ENCODE data around the gene RAPGEF5.

Gene RAPGEF5

GRCh38 chr7:22216309-22216708 lies 140.6 kb downstream of the RAPGEF5 start:
- Mint-ChIP-seq H3K27ac (no peak overlapping the region), H3K4me1 (ENCODE audit: low read depth) (no peaks in the 10 kb centered on the region), H3K4me3 (no peak overlapping the region), H3K27me3 (ENCODE audit: low read depth) (peaks cover 53% of the 10 kb centered on the region), H3K9me3 (no peaks in the 10 kb centered on the region), H3K36me3 (ENCODE audit: low read depth) (no peaks in the 10 kb centered on the region)
- DNase-seq (ENCODE audit: low spot score): no peak

GRCh38 chr7:22214000-22214399 lies 143.0 kb downstream of the RAPGEF5 start:
- H3K9me3 Mint-ChIP-seq: no peaks in the 10 kb centered on the region
- H3K36me3 Mint-ChIP-seq (ENCODE audit: low read depth): no peaks in the 10 kb centered on the region
- H3K27ac Mint-ChIP-seq: no peak overlapping the region
- H3K4me1 Mint-ChIP-seq (ENCODE audit: low read depth): no peaks in the 10 kb centered on the region
- DNase-seq (ENCODE audit: low spot score): no peak
- peaks cover 63% of the 10 kb centered on the region for H3K27me3 Mint-ChIP-seq (ENCODE audit: low read depth)
- H3K4me3 Mint-ChIP-seq: no peak overlapping the region

- no peaks in the 10 kb centered on the region for H3K36me3 Mint-ChIP-seq (ENCODE audit: low read depth)
- H3K9me3 Mint-ChIP-seq: no peaks in the 10 kb centered on the region
- no peaks in the 10 kb centered on the region for H3K4me1 Mint-ChIP-seq (ENCODE audit: low read depth)
- H3K27me3 Mint-ChIP-seq (ENCODE audit: low read depth): peaks cover 65% of the 10 kb centered on the region
- no peak for DNase-seq (ENCODE audit: low spot score)
- H3K4me3 Mint-ChIP-seq: no peak overlapping the region
- no peak overlapping the region for H3K27ac Mint-ChIP-seq
Observed at GRCh38 chr7:22213081-22213480, 143.9 kb downstream of the RAPGEF5 start.

- H3K4me3 Mint-ChIP-seq: no peak overlapping the region
- no peaks in the 10 kb centered on the region for H3K4me1 Mint-ChIP-seq (ENCODE audit: low read depth)
- H3K9me3 Mint-ChIP-seq: no peaks in the 10 kb centered on the region
- no peaks in the 10 kb centered on the region for H3K36me3 Mint-ChIP-seq (ENCODE audit: low read depth)
- peaks cover 54% of the 10 kb centered on the region for H3K27me3 Mint-ChIP-seq (ENCODE audit: low read depth)
- no peak for DNase-seq (ENCODE audit: low spot score)
- H3K27ac Mint-ChIP-seq: no peak overlapping the region
Observed at GRCh38 chr7:22210967-22211366, 146.0 kb downstream of the RAPGEF5 start.

- Mint-ChIP-seq H3K4me3 (no peak overlapping the region), H3K27me3 (ENCODE audit: low read depth) (peaks cover 51% of the 10 kb centered on the region)
Observed at GRCh38 chr7:22210355-22210754, 146.6 kb downstream of the RAPGEF5 start.

GRCh38 chr7:22208799-22209198 lies 148.2 kb downstream of the RAPGEF5 start:
- DNase-seq (ENCODE audit: low spot score): no peak
- Mint-ChIP-seq H3K9me3 (no peaks in the 10 kb centered on the region), H3K27ac (no peak overlapping the region), H3K36me3 (ENCODE audit: low read depth) (no peaks in the 10 kb centered on the region), H3K4me3 (no peak overlapping the region), H3K27me3 (ENCODE audit: low read depth) (peaks cover 46% of the 10 kb centered on the region), H3K4me1 (ENCODE audit: low read depth) (no peaks in the 10 kb centered on the region)

More at GRCh38 chr7:22210355-22210754, 146.6 kb downstream of the RAPGEF5 start:
- no peak overlapping the region for H3K27ac Mint-ChIP-seq
- no peaks in the 10 kb centered on the region for H3K4me1 Mint-ChIP-seq (ENCODE audit: low read depth)
- no peaks in the 10 kb centered on the region for H3K36me3 Mint-ChIP-seq (ENCODE audit: low read depth)
- no peaks in the 10 kb centered on the region for H3K9me3 Mint-ChIP-seq
- DNase-seq (ENCODE audit: low spot score): no peak

GRCh38 chr7:22207724-22208225 lies 149.2 kb downstream of the RAPGEF5 start:
- Mint-ChIP-seq H3K4me1 (ENCODE audit: low read depth) (no peaks in the 10 kb centered on the region), H3K27ac (no peak overlapping the region), H3K9me3 (no peaks in the 10 kb centered on the region), H3K27me3 (ENCODE audit: low read depth) (peaks cover 42% of the 10 kb centered on the region), H3K4me3 (no peak overlapping the region), H3K36me3 (ENCODE audit: low read depth) (no peaks in the 10 kb centered on the region)
- DNase-seq (ENCODE audit: low spot score): no peak

GRCh38 chr7:22205631-22206030 lies 151.3 kb downstream of the RAPGEF5 start:
- Mint-ChIP-seq H3K9me3 (no peaks in the 10 kb centered on the region), H3K27ac (no peak overlapping the region), H3K4me3 (no peak overlapping the region), H3K27me3 (ENCODE audit: low read depth) (peaks cover 34% of the 10 kb centered on the region), H3K36me3 (ENCODE audit: low read depth) (no peaks in the 10 kb centered on the region), H3K4me1 (ENCODE audit: low read depth) (no peaks in the 10 kb centered on the region)
- DNase-seq (ENCODE audit: low spot score): no peak

GRCh38 chr7:22204312-22204711 lies 152.6 kb downstream of the RAPGEF5 start:
- no peaks in the 10 kb centered on the region for H3K36me3 Mint-ChIP-seq (ENCODE audit: low read depth)
- H3K27me3 Mint-ChIP-seq (ENCODE audit: low read depth): peaks cover 24% of the 10 kb centered on the region
- no peak overlapping the region for H3K27ac Mint-ChIP-seq
- DNase-seq (ENCODE audit: low spot score): no peak
- H3K4me3 Mint-ChIP-seq: no peak overlapping the region
- no peaks in the 10 kb centered on the region for H3K4me1 Mint-ChIP-seq (ENCODE audit: low read depth)
- no peaks in the 10 kb centered on the region for H3K9me3 Mint-ChIP-seq

- no peaks in the 10 kb centered on the region for H3K9me3 Mint-ChIP-seq
- no peaks in the 10 kb centered on the region for H3K4me1 Mint-ChIP-seq (ENCODE audit: low read depth)
- H3K4me3 Mint-ChIP-seq: no peak overlapping the region
- no peak for DNase-seq (ENCODE audit: low spot score)
- H3K27me3 Mint-ChIP-seq (ENCODE audit: low read depth): peaks cover 14% of the 10 kb centered on the region
- no peaks in the 10 kb centered on the region for H3K36me3 Mint-ChIP-seq (ENCODE audit: low read depth)
- no peak overlapping the region for H3K27ac Mint-ChIP-seq
Observed at GRCh38 chr7:22202141-22202540, 154.8 kb downstream of the RAPGEF5 start.

GRCh38 chr7:22201186-22201880 lies 155.6 kb downstream of the RAPGEF5 start:
- Mint-ChIP-seq H3K27ac (no peak overlapping the region), H3K27me3 (ENCODE audit: low read depth) (peaks cover 14% of the 10 kb centered on the region), H3K4me1 (ENCODE audit: low read depth) (no peaks in the 10 kb centered on the region), H3K4me3 (no peak overlapping the region), H3K9me3 (no peaks in the 10 kb centered on the region), H3K36me3 (ENCODE audit: low read depth) (no peaks in the 10 kb centered on the region)
- no peak for DNase-seq (ENCODE audit: low spot score)

- Mint-ChIP-seq H3K4me3 (no peak overlapping the region), H3K27ac (no peak overlapping the region), H3K9me3 (no peaks in the 10 kb centered on the region), H3K27me3 (ENCODE audit: low read depth) (peaks cover 16% of the 10 kb centered on the region), H3K4me1 (ENCODE audit: low read depth) (no peaks in the 10 kb centered on the region), H3K36me3 (ENCODE audit: low read depth) (no peaks in the 10 kb centered on the region)
- DNase-seq (ENCODE audit: low spot score): no peak
Observed at GRCh38 chr7:22200777-22201176, 156.2 kb downstream of the RAPGEF5 start.

- no peaks in the 10 kb centered on the region for H3K36me3 Mint-ChIP-seq (ENCODE audit: low read depth)
- H3K4me1 Mint-ChIP-seq (ENCODE audit: low read depth): no peaks in the 10 kb centered on the region
- no peak overlapping the region for H3K27ac Mint-ChIP-seq
- no peaks in the 10 kb centered on the region for H3K9me3 Mint-ChIP-seq
- no peak for DNase-seq (ENCODE audit: low spot score)
- no peak overlapping the region for H3K4me3 Mint-ChIP-seq
- H3K27me3 Mint-ChIP-seq (ENCODE audit: low read depth): peaks cover 17% of the 10 kb centered on the region
Observed at GRCh38 chr7:22200238-22200637, 156.7 kb downstream of the RAPGEF5 start.

GRCh38 chr7:22197376-22197775 lies 159.6 kb downstream of the RAPGEF5 start:
- no peak for DNase-seq (ENCODE audit: low spot score)
- Mint-ChIP-seq H3K27me3 (ENCODE audit: low read depth) (peaks cover 11% of the 10 kb centered on the region), H3K36me3 (ENCODE audit: low read depth) (no peaks in the 10 kb centered on the region), H3K27ac (no peak overlapping the region), H3K4me1 (ENCODE audit: low read depth) (no peaks in the 10 kb centered on the region), H3K4me3 (no peak overlapping the region), H3K9me3 (no peaks in the 10 kb centered on the region)

GRCh38 chr7:22196429-22196828 lies 160.5 kb downstream of the RAPGEF5 start:
- no peak for DNase-seq (ENCODE audit: low spot score)
- Mint-ChIP-seq H3K27ac (no peak overlapping the region), H3K4me3 (no peak overlapping the region), H3K27me3 (ENCODE audit: low read depth) (peaks cover 12% of the 10 kb centered on the region), H3K9me3 (no peaks in the 10 kb centered on the region), H3K4me1 (ENCODE audit: low read depth) (no peaks in the 10 kb centered on the region), H3K36me3 (ENCODE audit: low read depth) (no peaks in the 10 kb centered on the region)
